ENCODE results near the gene PLCXD3.

The PLCXD3 gene

GRCh38 chr5:41270423-41271251 lies 239.8 kb downstream of the PLCXD3 start:
- TF ChIP-seq RAD21 (IDR thresholded peaks at IDR 0.05; ENCODE audit: low read depth) (peak; percentile 64), EGR1 (IDR thresholded peaks at IDR 0.05) (no peak)

DNA sequence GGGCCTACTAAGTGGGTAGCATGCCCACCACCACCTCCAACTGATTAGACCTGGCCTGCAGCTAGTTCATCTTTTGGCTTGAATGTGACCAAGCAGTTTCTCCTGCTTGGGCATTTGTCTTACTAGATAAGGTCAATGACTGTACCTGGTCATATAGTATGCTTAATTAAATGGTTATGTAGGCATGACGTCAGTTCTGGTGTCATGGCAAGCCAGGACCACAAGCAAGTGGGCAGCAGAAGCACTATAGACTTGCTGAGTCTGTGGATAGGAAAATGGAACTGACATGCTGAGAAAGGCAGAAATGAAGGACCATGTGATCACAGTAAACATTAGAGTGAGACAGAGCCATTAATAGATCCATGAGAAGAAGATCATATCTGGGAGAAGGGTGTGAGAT lies 241.5 kb downstream of the PLCXD3 start:
- TF ChIP-seq REST (IDR thresholded peaks at IDR 0.05; ENCODE audit: low read depth) (no peak), USF1 (IDR thresholded peaks at IDR 0.05) (no peak), TCF12 (IDR thresholded peaks at IDR 0.05; ENCODE audit: low read depth) (no peak), CREB1 (IDR thresholded peaks at IDR 0.05; ENCODE audit: low read depth) (no peak), EP300 (IDR thresholded peaks at IDR 0.05; ENCODE audit: borderline replicate concordance) (no peak), TAF1 (IDR thresholded peaks at IDR 0.05; ENCODE audit: low read depth) (no peak), YY1 (IDR thresholded peaks at IDR 0.05; ENCODE audit: low read depth) (no peak), EGR1 (IDR thresholded peaks at IDR 0.05) (no peak), ZBTB7A (IDR thresholded peaks at IDR 0.05; ENCODE audit: low read depth) (no peak), NFIC (IDR thresholded peaks at IDR 0.05) (no peak), TEAD4 (IDR thresholded peaks at IDR 0.05) (no peak), RAD21 (IDR thresholded peaks at IDR 0.05; ENCODE audit: low read depth) (no peak), CEBPB (IDR thresholded peaks at IDR 0.05) (no peak), FOXM1 (IDR thresholded peaks at IDR 0.05; ENCODE audit: borderline replicate concordance, low read depth) (no peak)
- TF ChIP-seq, protein P1, sequence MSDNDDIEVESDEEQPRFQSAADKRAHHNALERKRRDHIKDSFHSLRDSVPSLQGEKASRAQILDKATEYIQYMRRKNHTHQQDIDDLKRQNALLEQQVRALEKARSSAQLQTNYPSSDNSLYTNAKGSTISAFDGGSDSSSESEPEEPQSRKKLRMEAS (IDR thresholded peaks at IDR 0.05): no peak

DNA sequence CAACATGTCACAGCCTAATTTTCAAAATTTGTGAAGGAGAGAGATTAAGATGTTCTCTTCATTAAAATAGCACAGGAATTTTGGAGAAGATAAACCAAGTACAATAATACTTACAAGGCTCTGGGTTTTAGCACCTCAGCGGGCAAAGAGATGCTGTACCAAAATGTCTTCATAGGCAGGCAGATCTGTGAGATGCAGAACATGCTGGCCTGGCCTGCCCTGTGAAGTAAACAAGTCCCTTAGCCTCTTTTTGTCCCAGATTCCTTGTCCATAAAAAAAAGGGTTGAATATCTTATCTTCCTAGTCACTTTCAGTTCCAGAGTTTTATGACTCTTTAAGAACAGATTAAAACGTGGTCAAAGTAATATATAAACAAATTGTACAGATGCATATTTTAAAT lies 244.0 kb downstream of the PLCXD3 start:
- TF ChIP-seq REST (IDR thresholded peaks at IDR 0.05; ENCODE audit: low read depth) (no peak), CEBPB (IDR thresholded peaks at IDR 0.05) (no peak), EP300 (IDR thresholded peaks at IDR 0.05; ENCODE audit: borderline replicate concordance) (no peak), YY1 (IDR thresholded peaks at IDR 0.05; ENCODE audit: low read depth) (no peak), USF1 (IDR thresholded peaks at IDR 0.05) (no peak), FOXM1 (IDR thresholded peaks at IDR 0.05; ENCODE audit: borderline replicate concordance, low read depth) (no peak), ZBTB7A (IDR thresholded peaks at IDR 0.05; ENCODE audit: low read depth) (no peak), RAD21 (IDR thresholded peaks at IDR 0.05; ENCODE audit: low read depth) (no peak), NFIC (IDR thresholded peaks at IDR 0.05) (no peak), TAF1 (IDR thresholded peaks at IDR 0.05; ENCODE audit: low read depth) (no peak)
- TF ChIP-seq, protein P1 (IDR thresholded peaks at IDR 0.05): no peak

DNA sequence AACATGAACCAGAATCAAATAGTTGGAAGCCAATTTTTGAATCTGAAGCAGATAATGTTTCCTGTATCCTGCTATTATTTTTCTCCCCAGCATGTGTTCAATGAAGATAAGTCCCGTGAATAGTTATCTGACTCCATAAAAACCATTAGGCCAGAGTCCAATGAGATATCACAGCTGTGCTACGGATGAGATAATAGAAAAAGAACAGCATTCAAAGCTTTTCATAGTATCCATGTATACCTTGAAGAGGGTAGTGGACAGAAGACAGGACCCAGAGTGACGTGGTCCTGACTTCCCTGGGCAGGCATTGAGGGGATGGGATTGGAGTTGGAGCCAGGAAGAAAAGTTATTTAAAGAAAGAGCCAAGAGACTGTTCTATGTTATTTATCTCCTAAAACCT lies 246.4 kb downstream of the PLCXD3 start:
- TF ChIP-seq ZBTB7A (IDR thresholded peaks at IDR 0.05; ENCODE audit: low read depth): no peak
- no peak for TF ChIP-seq FOXM1 (IDR thresholded peaks at IDR 0.05; ENCODE audit: borderline replicate concordance, low read depth)
- TF ChIP-seq RAD21 (IDR thresholded peaks at IDR 0.05; ENCODE audit: low read depth): no peak
- TF ChIP-seq, protein P1 (IDR thresholded peaks at IDR 0.05): no peak
- TF ChIP-seq TAF1 (IDR thresholded peaks at IDR 0.05; ENCODE audit: low read depth): no peak
- no peak for TF ChIP-seq TEAD4 (IDR thresholded peaks at IDR 0.05)
- TF ChIP-seq CEBPB (IDR thresholded peaks at IDR 0.05): no peak
- TF ChIP-seq CREB1 (IDR thresholded peaks at IDR 0.05; ENCODE audit: low read depth): no peak
- TF ChIP-seq EP300 (IDR thresholded peaks at IDR 0.05; ENCODE audit: borderline replicate concordance): no peak
- no peak for TF ChIP-seq YY1 (IDR thresholded peaks at IDR 0.05; ENCODE audit: low read depth)
- no peak for TF ChIP-seq TCF12 (IDR thresholded peaks at IDR 0.05; ENCODE audit: low read depth)
- TF ChIP-seq NFIC (IDR thresholded peaks at IDR 0.05): no peak
- no peak for TF ChIP-seq USF1 (IDR thresholded peaks at IDR 0.05)
- no peak for TF ChIP-seq REST (IDR thresholded peaks at IDR 0.05; ENCODE audit: low read depth)
- TF ChIP-seq EGR1 (IDR thresholded peaks at IDR 0.05): no peak
